Measurements from ENCODE around the gene IQCM.
"Not testable (repeated sequence)": the region's sequence is repeated elsewhere in the genome, so short reads cannot be mapped to it uniquely, and the experiment has no call there.

IQCM gene

GRCh38 chr4:149409146-149409545 is 406.5 kb downstream of the IQCM start:
- DNase-seq: no peak

DNA sequence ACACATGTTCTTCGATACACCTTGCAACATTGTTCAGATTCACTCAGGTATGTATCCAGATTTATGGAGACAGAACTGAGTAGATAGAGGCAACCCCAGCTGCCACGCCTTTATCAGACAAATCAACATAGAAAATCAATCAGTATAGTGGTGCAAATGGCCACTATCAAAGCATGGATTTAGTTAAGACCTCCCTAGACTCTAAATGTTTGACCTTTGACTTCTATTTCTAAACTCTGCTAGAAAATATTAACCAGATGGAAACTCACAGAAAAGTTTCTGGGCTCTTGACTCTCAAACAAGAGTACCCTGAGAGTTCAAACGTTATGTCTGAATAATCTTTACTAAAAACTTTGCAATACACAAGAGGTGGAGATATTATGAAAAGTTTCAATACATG is 411.5 kb downstream of the IQCM start:
- no peak for DNase-seq

DNA sequence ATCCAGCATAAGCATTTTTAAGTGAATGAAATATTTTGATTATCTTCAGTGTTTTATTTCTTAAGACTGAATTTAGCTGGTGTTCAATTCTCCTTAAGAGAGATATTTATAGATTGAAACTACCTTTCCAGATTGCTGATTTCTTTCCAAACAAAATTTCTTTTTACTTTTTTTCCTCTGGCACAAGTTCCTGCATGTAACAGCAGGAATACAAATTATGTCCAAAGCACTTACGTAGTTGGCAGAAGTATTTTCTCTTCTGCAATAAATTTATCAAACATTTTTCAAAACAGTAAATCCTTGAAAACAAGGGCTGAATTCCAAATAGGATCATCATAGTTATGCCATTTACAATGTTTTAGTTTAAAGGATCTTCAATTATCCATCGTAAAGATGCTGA is 412.6 kb downstream of the IQCM start:
- no peak for DNase-seq

GRCh38 chr4:149398993-149399392 is 416.6 kb downstream of the IQCM start:
- no peak for DNase-seq

DNA sequence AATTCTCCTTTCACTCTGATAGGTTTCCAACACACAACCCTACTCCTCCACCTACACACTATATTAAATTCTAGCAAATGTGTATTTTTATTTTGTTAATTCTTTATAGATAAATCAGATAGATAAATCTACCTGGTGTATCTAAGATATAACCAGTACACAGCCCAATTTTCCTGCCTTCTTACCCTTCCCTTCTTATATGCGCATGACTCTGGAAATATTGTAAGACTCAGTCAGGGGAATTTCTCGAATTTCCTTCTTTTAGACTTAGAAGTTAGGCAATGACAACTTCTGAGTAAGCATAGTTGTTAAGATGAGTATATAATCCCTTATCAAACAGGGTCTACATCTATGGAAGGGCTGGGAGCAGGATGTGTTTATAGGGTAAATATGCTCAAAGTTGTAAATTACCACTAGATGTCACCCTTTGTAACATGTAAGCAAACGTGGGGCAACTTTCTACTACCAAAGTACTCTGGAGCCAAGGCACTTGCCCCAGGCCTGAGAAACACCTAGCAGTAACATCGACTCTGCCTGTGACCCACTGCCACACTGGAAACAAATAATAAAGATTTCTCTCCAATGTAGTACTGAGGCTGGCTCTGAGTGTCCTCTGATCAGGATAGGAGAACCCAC is 444.7 kb downstream of the IQCM start:
- DNase-seq: no peak

- no peak for DNase-seq
Measured at GRCh38 chr4:149370002-149370401, 445.6 kb downstream of the IQCM start.

GRCh38 chr4:149353241-149353640 is 462.4 kb downstream of the IQCM start:
- no peak for DNase-seq

- no peak for DNase-seq
Measured at GRCh38 chr4:149349541-149349940, 466.1 kb downstream of the IQCM start.

- no peak for DNase-seq
Measured at GRCh38 chr4:149347139-149347538, 468.5 kb downstream of the IQCM start.

DNA sequence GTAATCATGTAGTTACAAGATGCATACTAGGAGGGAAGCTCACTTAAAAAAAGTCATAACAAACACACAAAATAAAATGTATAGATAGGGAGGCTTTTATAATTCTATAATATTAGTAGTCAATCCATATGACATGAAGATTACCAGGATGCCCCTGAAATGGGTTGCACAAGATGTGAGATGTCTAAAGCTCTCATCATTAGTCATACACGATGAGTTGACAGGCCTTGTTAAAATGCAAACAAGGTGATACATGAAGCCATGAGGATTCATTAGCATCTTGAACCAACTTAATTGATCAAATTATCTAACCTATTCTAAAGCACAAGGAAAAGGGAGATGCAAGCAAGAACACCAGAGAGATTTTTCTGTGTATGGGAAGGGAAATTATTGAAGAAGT is 470.2 kb downstream of the IQCM start:
- no peak for DNase-seq

- DNase-seq: no peak
Measured at GRCh38 chr4:149344436-149344835, 471.2 kb downstream of the IQCM start.

DNA sequence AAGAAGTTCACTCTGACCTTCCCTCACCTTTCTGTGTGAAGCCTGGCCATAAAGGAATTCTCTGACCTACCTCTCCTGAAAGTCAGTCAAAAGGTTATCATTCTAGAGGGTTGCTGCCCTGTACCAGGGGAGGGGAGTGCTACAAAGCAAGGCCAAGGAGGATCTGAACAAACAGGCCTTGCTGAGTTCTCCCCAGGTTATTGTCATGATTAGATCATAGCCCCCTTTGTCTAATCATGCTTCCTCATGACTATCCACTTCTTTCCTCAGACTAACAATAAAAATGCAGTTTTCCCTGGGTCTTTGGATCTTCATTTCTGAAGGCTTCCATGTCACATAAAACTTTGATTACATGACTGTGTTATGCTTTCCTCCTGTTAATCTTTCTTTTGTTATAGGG is 472.0 kb downstream of the IQCM start:
- no peak for DNase-seq

- DNase-seq: not testable (repeated sequence)
Measured at GRCh38 chr4:149341117-149341516, 474.5 kb downstream of the IQCM start.

DNA sequence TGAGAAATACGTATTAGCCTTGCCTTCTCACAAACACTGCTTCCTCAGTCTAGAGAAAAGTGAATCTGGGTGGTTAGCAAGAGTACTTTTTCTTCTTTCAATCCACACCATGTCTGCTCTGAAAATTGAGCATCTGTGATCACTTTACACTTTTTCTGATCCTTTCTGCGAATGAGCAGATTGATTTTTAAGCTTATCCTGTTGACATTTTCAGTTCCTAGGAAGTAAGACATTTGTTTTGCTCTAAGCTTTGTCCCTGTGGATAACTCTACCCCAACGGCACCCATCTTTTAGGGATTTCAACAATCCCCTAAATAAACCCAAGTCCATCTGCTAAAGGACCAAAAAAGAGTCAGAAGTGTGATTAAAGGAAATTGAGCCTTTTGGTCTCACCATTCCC is 487.5 kb downstream of the IQCM start:
- no peak for DNase-seq

DNA sequence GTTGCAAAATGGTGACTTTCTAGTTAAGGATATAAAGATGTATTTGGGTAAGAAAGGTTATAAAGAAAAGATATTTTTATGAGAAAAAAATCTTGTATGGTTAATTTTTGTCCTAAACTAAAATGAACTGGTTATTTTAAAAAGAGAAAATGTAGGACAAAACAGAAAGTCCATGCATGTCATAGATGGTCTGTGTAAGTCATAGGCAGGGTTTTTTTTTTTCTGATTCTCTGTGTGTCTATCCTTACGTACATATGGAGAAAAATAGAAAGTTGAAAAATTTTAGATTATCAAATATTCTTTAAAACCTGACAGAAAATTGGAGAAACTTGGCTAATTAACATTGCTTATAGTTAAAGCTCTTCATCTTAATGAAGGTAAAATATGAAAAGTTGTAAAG is 493.4 kb downstream of the IQCM start:
- no peak for DNase-seq

DNA sequence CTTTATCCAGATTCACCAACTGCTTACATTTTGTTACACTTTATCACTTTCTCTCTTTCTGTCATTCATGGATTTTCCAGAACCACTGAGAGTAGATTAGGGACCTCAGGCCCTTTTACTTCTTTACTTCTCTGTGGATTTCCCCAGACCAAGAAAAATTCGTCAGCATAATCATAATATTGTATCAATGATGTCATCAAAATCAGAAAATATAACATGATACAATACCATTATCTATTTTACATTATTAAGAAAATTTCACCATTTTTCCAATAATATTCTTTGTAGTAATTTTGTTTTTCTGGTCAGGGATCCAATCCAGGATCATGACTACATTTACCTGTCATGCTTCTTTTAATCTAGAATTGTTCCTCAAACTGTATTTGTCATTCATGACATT is 494.2 kb downstream of the IQCM start:
- DNase-seq: no peak

DNA sequence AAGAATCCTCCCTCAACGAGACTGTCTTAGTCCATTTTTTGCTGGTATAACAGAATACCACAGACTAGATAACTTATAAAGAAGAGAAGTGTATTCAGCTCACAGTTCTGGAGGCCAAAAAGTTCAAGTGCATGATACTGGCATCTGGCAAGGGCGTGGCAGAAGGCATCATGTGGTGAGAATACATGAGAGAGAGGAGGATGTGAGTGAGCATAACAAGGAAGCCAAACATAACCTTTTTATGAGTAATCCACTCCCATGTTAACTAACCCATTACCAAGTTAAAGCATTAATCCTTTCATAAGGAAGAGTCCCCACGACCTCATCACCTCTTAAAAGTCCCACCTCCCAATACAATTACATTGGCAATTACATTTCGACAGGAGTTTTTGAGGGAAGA is 504.6 kb downstream of the IQCM start:
- DNase-seq: no peak

DNA sequence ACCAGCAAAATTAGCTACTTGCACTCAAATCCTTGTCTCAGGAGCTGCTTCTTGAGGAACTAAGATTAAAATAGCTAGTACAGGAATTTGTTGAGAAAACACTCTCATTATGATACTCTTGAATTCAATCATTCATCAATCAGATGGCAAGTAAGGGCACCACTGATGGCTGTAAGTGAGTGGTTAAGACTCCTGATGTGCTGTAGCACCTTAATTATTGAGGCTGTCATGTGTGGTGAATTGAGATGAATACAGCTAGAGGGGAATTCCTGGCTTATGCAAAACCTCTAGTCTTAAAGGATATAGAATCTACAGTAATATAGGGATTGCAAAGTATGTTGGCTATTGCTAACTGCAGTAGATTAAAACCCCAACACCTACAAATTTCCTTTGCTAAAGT is 509.1 kb downstream of the IQCM start:
- no peak for DNase-seq
